ENCODE data around the gene SCAND1. TPM values are rescaled to one million over a fixed set of nuclear protein-coding genes. Genes with fewer than 3 reads are reported as not detected.
A peak's percentile ranks its signal among the peaks of the same experiment; 100 is the strongest.

The SCAND1 gene
- total and polyA plus RNA-seq, 9 of the 15 experiments (the other 6 are each of a cell fraction or from before 2014, with no cell fraction given), result 0.08 to 94.0 (median 5.8) TPM

GRCh38 chr20:35954200-35954906 is at the start of gene SCAND1 (continued):
- TF ChIP-seq GTF3C2 (IDR thresholded peaks at IDR 0.05; ENCODE audit: borderline replicate concordance, extremely low read depth, insufficient read length), result no peak
- TF ChIP-seq MLX (CRISPR knock-in tag; conservative IDR thresholded peaks at IDR 0.05), result 0 out of 4 replicates have a peak, but pooled peaks of 1 of the 2 experiments have one; percentile 35
- TF ChIP-seq DDX20 (tag; IDR thresholded peaks at IDR 0.05; ENCODE audit: low read depth), result no peak
- no peak for TF ChIP-seq MCM3 (IDR thresholded peaks at IDR 0.05)
- TF ChIP-seq RBM25 (IDR thresholded peaks at IDR 0.05; ENCODE audit: low read depth, low read length, severe bottlenecking), result no peak
- TF ChIP-seq KLF6 (CRISPR knock-in tag; IDR thresholded peaks at IDR 0.05; ENCODE audit: borderline replicate concordance), result no peak
- TF ChIP-seq RNF219 (CRISPR knock-in tag; IDR thresholded peaks at IDR 0.05), result no peak
- TF ChIP-seq NR2C1 (IDR thresholded peaks at IDR 0.05), result peak; percentile 84
- TF ChIP-seq NR2C1 (tag; IDR thresholded peaks at IDR 0.05), result peak; percentile 87
- TF ChIP-seq ELK1 (CRISPR knock-in tag; IDR thresholded peaks at IDR 0.05), result no peak
- TF ChIP-seq ZNF212 (CRISPR knock-in tag; IDR thresholded peaks at IDR 0.05), result no peak
- no peak for TF ChIP-seq ARHGAP35 (IDR thresholded peaks at IDR 0.05; ENCODE audit: partially characterized antibody)
- peak; percentile 94 to 97 for TF ChIP-seq MNT (conservative IDR thresholded peaks at IDR 0.05)
- TF ChIP-seq POLR2B (IDR thresholded peaks at IDR 0.05; ENCODE audit: low read depth, partially characterized antibody), result peak; percentile 72
- peak; percentile 96 for TF ChIP-seq MAX (CRISPR knock-in tag; IDR thresholded peaks at IDR 0.05)
- no peak for TF ChIP-seq CEBPG (CRISPR knock-in tag; IDR thresholded peaks at IDR 0.05)
- no peak for TF ChIP-seq CEBPG (tag; conservative IDR thresholded peaks at IDR 0.05 in 1 of 2, IDR thresholded peaks at IDR 0.05 in 1 of 2)
- TF ChIP-seq FOS (IDR thresholded peaks at IDR 0.05; ENCODE audit: extremely low read depth, insufficient read length), result no peak
- no peak; the same call in 1 of the 2 replicates for TF ChIP-seq ARID1B (IDR thresholded peaks at IDR 0.05)

Data from K562 (cell line).